GM04504 (cell line): ENCODE measurements around the gene RNF4.

Experiments used
- DNase-seq: peaks from one replicate; pipeline ENCODE4 v3.0.0-alpha.2; 2012; ENCODE audit warnings: low read depth

Gene RNF4

GRCh38 chr4:2437475-2438215 lies 31.3 kb upstream of the RNF4 start:
- DNase-seq = no peak

- DNase-seq = no peak
Measured at GRCh38 chr4:2438822-2439718, 29.8 kb upstream of the RNF4 start.

- no peak for DNase-seq
Measured at GRCh38 chr4:2441393-2442174, 27.3 kb upstream of the RNF4 start.

- no peak for DNase-seq
Measured at GRCh38 chr4:2442175-2442993, 26.5 kb upstream of the RNF4 start.

GRCh38 chr4:2443061-2443730 lies 25.7 kb upstream of the RNF4 start:
- DNase-seq = no peak

GRCh38 chr4:2443956-2444740 lies 24.8 kb upstream of the RNF4 start:
- no peak for DNase-seq

GRCh38 chr4:2445130-2445529 lies 23.8 kb upstream of the RNF4 start:
- no peak for DNase-seq

GRCh38 chr4:2445571-2445970 lies 23.3 kb upstream of the RNF4 start:
- DNase-seq = no peak

GRCh38 chr4:2446656-2447564 lies 22.0 kb upstream of the RNF4 start:
- DNase-seq = no peak

GRCh38 chr4:2448589-2448988 lies 20.3 kb upstream of the RNF4 start:
- DNase-seq = no peak

- no peak for DNase-seq
Measured at GRCh38 chr4:2449051-2449450, 19.9 kb upstream of the RNF4 start.

- DNase-seq = no peak
Measured at GRCh38 chr4:2449511-2450392, 19.2 kb upstream of the RNF4 start.

- DNase-seq = no peak
Measured at GRCh38 chr4:2450394-2451035, 18.4 kb upstream of the RNF4 start.

GRCh38 chr4:2451036-2451520 lies 17.8 kb upstream of the RNF4 start:
- no peak for DNase-seq

GRCh38 chr4:2451821-2452785 lies 16.8 kb upstream of the RNF4 start:
- DNase-seq = no peak
